ENCODE data around the gene RTN4IP1. TPM values are rescaled to one million over a fixed set of nuclear protein-coding genes. Genes with fewer than 3 reads are reported as not detected.

The RTN4IP1 gene
- total and polyA plus RNA-seq, 2 of the 13 experiments (the other 11 are each of a cell fraction or from before 2014, with no cell fraction given), result 5.5 to 17.2 TPM

DNA sequence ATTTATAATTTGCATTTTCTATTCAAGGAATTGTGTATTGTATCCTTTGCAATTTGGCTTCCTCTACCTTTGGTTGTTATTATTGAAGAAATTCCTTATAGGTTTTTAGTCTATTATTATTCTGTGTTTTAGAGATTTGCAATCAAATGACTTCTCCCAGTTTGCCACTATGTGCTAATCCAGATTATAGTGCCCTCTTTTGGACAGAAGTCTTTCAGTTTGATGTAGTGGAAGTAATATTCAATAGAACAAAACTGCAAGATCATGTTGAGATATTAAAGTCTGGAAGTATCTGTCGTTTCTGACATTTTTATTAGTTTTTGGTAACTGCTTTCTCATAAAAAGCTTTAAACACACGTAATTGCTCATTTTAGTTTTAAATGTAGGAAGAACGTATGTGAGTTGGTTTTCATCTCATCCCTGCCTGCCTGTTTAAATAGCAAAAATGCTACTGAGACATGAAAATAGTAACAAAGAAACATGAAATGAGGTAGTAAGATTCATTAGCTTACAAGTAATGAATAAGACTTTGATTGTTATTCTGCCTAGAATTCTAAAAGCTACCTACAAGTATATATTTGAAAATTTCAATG, 72.8 kb downstream of the RTN4IP1 start:
- peaks cover 8 to 29% of the 10 kb centered on the region in 2 experiments; a peak in 4 of 5 replicates for H3K36me3 ChIP-seq (replicated peaks in 1 of 2; ENCODE audit: control insufficient read depth in 1 of 2, insufficient read depth in 2 of 2, low read length in 2 of 2)
- no peak overlapping the region for H3K27ac ChIP-seq (ENCODE audit: extremely low read length, insufficient read depth, low read length)
- H2AFZ ChIP-seq (ENCODE audit: low read length), result no peak overlapping the region
- H3K4me2 ChIP-seq (ENCODE audit: low read depth, low read length), result no peak overlapping the region
- TF ChIP-seq SMC3 (IDR thresholded peaks at IDR 0.05; ENCODE audit: low read length) (0 out of 2 replicates have a peak, but pooled peaks have one; percentile 9), STAG1 (CRISPR knock-in tag; IDR thresholded peaks at IDR 0.05) (peak; percentile 45)
- TF ChIP-seq, protein P1, sequence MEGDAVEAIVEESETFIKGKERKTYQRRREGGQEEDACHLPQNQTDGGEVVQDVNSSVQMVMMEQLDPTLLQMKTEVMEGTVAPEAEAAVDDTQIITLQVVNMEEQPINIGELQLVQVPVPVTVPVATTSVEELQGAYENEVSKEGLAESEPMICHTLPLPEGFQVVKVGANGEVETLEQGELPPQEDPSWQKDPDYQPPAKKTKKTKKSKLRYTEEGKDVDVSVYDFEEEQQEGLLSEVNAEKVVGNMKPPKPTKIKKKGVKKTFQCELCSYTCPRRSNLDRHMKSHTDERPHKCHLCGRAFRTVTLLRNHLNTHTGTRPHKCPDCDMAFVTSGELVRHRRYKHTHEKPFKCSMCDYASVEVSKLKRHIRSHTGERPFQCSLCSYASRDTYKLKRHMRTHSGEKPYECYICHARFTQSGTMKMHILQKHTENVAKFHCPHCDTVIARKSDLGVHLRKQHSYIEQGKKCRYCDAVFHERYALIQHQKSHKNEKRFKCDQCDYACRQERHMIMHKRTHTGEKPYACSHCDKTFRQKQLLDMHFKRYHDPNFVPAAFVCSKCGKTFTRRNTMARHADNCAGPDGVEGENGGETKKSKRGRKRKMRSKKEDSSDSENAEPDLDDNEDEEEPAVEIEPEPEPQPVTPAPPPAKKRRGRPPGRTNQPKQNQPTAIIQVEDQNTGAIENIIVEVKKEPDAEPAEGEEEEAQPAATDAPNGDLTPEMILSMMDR (CRISPR knock-in tag; IDR thresholded peaks at IDR 0.05), result peak; percentile 21; the same call in 1 of the 2 replicates
- TF ChIP-seq, protein P2, sequence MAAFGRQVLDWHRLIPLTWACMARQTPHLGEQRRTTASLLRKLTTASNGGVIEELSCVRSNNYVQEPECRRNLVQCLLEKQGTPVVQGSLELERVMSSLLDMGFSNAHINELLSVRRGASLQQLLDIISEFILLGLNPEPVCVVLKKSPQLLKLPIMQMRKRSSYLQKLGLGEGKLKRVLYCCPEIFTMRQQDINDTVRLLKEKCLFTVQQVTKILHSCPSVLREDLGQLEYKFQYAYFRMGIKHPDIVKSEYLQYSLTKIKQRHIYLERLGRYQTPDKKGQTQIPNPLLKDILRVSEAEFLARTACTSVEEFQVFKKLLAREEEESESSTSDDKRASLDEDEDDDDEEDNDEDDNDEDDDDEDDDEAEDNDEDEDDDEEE (CRISPR knock-in tag; IDR thresholded peaks at IDR 0.05), result no peak
- no peaks in the 10 kb centered on the region for H4K20me1 ChIP-seq (ENCODE audit: insufficient read depth, low read length)
- ChIA-PET CTCF (ENCODE audit: low intra/inter-chr PET ratio, low total read pairs) (interaction anchor here (2.5 kb wide), 1 partner anchor 111 kb away, joined by 12 read pairs; no protein-coding TSS in a partner anchor), POLR2A (no interaction called here)
- H3K27me3 ChIP-seq (ENCODE audit: control insufficient read depth in 1 of 2, insufficient read depth in 2 of 2, low read length in 2 of 2), result no peaks in the 10 kb centered on the region
- peaks cover 41% of the 10 kb centered on the region for H3K4me1 ChIP-seq (ENCODE audit: insufficient read depth, low read length)
- H3K79me2 ChIP-seq (ENCODE audit: insufficient read depth, low read length), result no peaks in the 10 kb centered on the region
- ATAC-seq (no peak), FAIRE-seq (peak; percentile 8), DNase-seq (ENCODE audit: low spot score) (peak; percentile 15)
- H3K9ac ChIP-seq (ENCODE audit: insufficient read depth, low read depth, low read length), result no peak overlapping the region
- 75% methylated on average over 3 of the region's 3 CpGs for WGBS (ENCODE audit: low lambda C conversion rate)
- no peak overlapping the region for H3K4me3 ChIP-seq (replicated peaks in 1 of 3; ENCODE audit: insufficient read depth in 1 of 3, low read depth in 2 of 3, low read length in 3 of 3)
- in situ Hi-C loops (cut with HindIII; ENCODE audit: extremely low pct_ligation_motif_present, low pct_unique_long_range_greater_than_20kb), result no loop called here
- H3K9me3 ChIP-seq (ENCODE audit: low read length), result no peaks in the 10 kb centered on the region
- intact Hi-C loops (cut with micrococcal nuclease; ENCODE audit: unreplicated experiment), result loop anchor here (2.0 kb wide), 1 partner anchor 46 kb away; no protein-coding TSS in a partner anchor
- BruUV-seq (replicated peaks), result no TSS peak

All from HepG2 (cell line).